ENCODE data around the gene NUTM2G.
"Not testable (repeated sequence)": the region's sequence is repeated elsewhere in the genome, so short reads cannot be mapped to it uniquely, and the experiment has no call there.

Gene NUTM2G

DNA sequence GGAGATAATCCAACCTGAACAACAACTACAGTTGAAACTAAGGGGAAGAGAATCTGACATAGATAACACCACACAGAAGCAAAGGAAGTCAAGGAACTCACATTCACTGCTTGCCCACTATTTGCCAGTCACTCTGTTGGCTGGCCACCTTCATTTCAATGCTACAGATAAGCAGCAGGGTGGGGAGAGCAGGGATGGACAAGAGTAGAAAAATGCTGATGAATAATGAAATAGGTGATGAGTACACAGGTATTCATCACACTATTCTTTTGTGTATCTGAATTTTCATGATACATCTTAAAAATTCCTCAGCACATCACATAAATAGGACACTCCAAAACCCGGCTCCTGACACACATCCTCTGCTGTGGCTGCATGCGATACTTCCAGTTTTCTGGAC, 21.9 kb downstream of the NUTM2G start:
- not testable (repeated sequence) for H3K27me3 ChIP-seq (ENCODE audit: control insufficient read depth in 1 of 2, insufficient read depth in 2 of 2, low read length in 2 of 2); H3K36me3 ChIP-seq (ENCODE audit: insufficient read depth, low read length); H3K9me3 ChIP-seq (ENCODE audit: low read length); H3K27ac ChIP-seq (ENCODE audit: low read depth, low read length); H3K9ac ChIP-seq (ENCODE audit: low read length); H3K4me3 ChIP-seq (ENCODE audit: low read depth in 1 of 2, low read length in 2 of 2); H3K4me1 ChIP-seq (ENCODE audit: insufficient read depth, low read length)

GRCh38 chr9:96967591-96967990, 38.9 kb downstream of the NUTM2G start:
- not testable (repeated sequence) for H3K27ac ChIP-seq (ENCODE audit: low read depth, low read length); H3K36me3 ChIP-seq (ENCODE audit: insufficient read depth, low read length); H3K9ac ChIP-seq (ENCODE audit: low read length); H3K9me3 ChIP-seq (ENCODE audit: low read length); H3K27me3 ChIP-seq (ENCODE audit: control insufficient read depth in 1 of 2, insufficient read depth in 2 of 2, low read length in 2 of 2); H3K4me3 ChIP-seq (ENCODE audit: low read depth in 1 of 2, low read length in 2 of 2); H3K4me1 ChIP-seq (ENCODE audit: insufficient read depth, low read length)

- not testable (repeated sequence) for H3K4me3 ChIP-seq (ENCODE audit: low read depth in 1 of 2, low read length in 2 of 2); H3K27ac ChIP-seq (ENCODE audit: low read depth, low read length); H3K9me3 ChIP-seq (ENCODE audit: low read length); H3K9ac ChIP-seq (ENCODE audit: low read length); H3K4me1 ChIP-seq (ENCODE audit: insufficient read depth, low read length); H3K36me3 ChIP-seq (ENCODE audit: insufficient read depth, low read length); H3K27me3 ChIP-seq (ENCODE audit: control insufficient read depth in 1 of 2, insufficient read depth in 2 of 2, low read length in 2 of 2)
These were observed 43.9 kb downstream of the NUTM2G start for GRCh38 chr9:96972552-96972951.

DNA sequence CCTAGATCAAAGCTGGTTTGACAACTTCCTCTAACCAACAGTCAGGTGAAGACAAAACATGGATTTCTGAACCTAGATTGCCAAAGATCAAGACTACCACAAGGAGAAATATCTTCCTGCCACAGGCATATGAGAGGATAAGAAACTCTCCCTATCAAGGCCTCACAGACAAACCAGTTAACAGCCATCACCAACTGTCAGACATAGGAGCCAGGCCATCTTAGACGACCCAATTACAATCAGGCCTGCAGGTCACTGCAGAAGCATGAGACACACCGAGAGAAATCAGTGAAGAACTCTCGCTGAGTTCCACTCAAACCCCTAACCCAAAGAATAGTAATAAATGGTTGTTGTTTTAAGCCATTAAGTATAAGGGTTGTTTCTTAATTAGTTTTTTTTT, 45.4 kb downstream of the NUTM2G start:
- not testable (repeated sequence) for H3K36me3 ChIP-seq (ENCODE audit: insufficient read depth, low read length); H3K27ac ChIP-seq (ENCODE audit: low read depth, low read length); H3K27me3 ChIP-seq (ENCODE audit: control insufficient read depth in 1 of 2, insufficient read depth in 2 of 2, low read length in 2 of 2); H3K4me3 ChIP-seq (ENCODE audit: low read depth in 1 of 2, low read length in 2 of 2); H3K9ac ChIP-seq (ENCODE audit: low read length); H3K4me1 ChIP-seq (ENCODE audit: insufficient read depth, low read length); H3K9me3 ChIP-seq (ENCODE audit: low read length)

- not testable (repeated sequence) for H3K27ac ChIP-seq (ENCODE audit: low read depth, low read length); H3K4me3 ChIP-seq (ENCODE audit: low read depth in 1 of 2, low read length in 2 of 2); H3K9ac ChIP-seq (ENCODE audit: low read length); H3K9me3 ChIP-seq (ENCODE audit: low read length); H3K36me3 ChIP-seq (ENCODE audit: insufficient read depth, low read length); H3K27me3 ChIP-seq (ENCODE audit: control insufficient read depth in 1 of 2, insufficient read depth in 2 of 2, low read length in 2 of 2); H3K4me1 ChIP-seq (ENCODE audit: insufficient read depth, low read length)
These were observed 55.0 kb downstream of the NUTM2G start for GRCh38 chr9:96983496-96984122.

DNA sequence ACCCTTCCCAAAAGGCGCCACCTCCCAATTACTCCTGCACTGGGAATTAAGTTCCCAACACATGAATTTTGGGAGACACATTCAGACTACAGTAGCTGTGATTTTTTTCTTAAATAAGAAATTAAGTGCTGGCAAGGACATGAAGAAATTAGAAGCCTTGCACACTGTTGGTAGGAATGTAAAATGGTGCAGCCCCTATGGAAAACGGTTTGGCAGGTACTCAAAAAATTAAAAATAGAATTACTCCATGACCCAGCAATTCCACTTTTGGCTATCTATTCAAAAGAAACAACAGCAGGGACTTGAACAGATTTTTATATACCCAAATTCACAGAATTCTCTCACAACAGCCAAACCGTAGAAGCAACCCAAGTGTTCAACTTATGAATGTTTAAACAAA, 55.5 kb downstream of the NUTM2G start:
- H3K9ac ChIP-seq (ENCODE audit: low read length); H3K27me3 ChIP-seq (ENCODE audit: control insufficient read depth in 1 of 2, insufficient read depth in 2 of 2, low read length in 2 of 2); H3K4me1 ChIP-seq (ENCODE audit: insufficient read depth, low read length); H3K36me3 ChIP-seq (ENCODE audit: insufficient read depth, low read length); H3K27ac ChIP-seq (ENCODE audit: low read depth, low read length); H3K4me3 ChIP-seq (ENCODE audit: low read depth in 1 of 2, low read length in 2 of 2); H3K9me3 ChIP-seq (ENCODE audit: low read length): not testable (repeated sequence)

DNA sequence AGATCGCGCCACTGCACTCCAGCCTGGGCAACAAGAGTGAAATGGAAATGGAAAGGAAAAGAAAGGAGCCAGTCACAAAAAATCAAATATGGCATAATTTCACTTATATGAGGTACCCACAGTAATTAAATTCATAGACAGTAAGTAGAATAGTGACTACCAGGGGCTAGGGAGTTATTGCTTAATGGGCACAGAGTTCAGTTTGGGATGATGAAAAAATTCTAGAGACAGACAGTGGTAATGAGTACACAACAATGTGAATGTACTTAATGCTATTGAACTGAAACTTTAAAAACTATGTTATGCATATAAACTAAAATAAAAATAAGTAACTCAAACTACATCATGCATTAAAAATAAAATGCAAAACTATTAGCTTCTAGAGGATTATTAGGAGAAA, 56.2 kb downstream of the NUTM2G start:
- H3K9ac ChIP-seq (ENCODE audit: low read length); H3K9me3 ChIP-seq (ENCODE audit: low read length); H3K27ac ChIP-seq (ENCODE audit: low read depth, low read length); H3K4me3 ChIP-seq (ENCODE audit: low read depth in 1 of 2, low read length in 2 of 2); H3K27me3 ChIP-seq (ENCODE audit: control insufficient read depth in 1 of 2, insufficient read depth in 2 of 2, low read length in 2 of 2); H3K36me3 ChIP-seq (ENCODE audit: insufficient read depth, low read length); H3K4me1 ChIP-seq (ENCODE audit: insufficient read depth, low read length): not testable (repeated sequence)
